Measurements from ENCODE around the gene PPP1R1B.

The PPP1R1B gene

GRCh38 chr17:39600997-39601597 is 25.7 kb upstream of the PPP1R1B start:
- FAIRE-seq, result no peak

GRCh38 chr17:39601758-39602532 is 24.8 kb upstream of the PPP1R1B start:
- FAIRE-seq, result no peak

- no peak for FAIRE-seq
Observed at GRCh38 chr17:39602533-39603303, 24.0 kb upstream of the PPP1R1B start.

GRCh38 chr17:39603304-39604016 is 23.3 kb upstream of the PPP1R1B start:
- FAIRE-seq, result no peak

GRCh38 chr17:39604911-39605491 is 21.8 kb upstream of the PPP1R1B start:
- FAIRE-seq, result no peak

GRCh38 chr17:39605492-39606433 is 21.0 kb upstream of the PPP1R1B start:
- no peak for FAIRE-seq

GRCh38 chr17:39606434-39607056 is 20.2 kb upstream of the PPP1R1B start:
- no peak for FAIRE-seq

- FAIRE-seq, result no peak
Observed at GRCh38 chr17:39607057-39607850, 19.5 kb upstream of the PPP1R1B start.

GRCh38 chr17:39607851-39608130 is 19.0 kb upstream of the PPP1R1B start, which contains the start of gene NEUROD2:
NEUROD2 (minus strand) TSS chr17:39607920; CDS start chr17:39606599, 1,321 bp downstream.
- no peak for FAIRE-seq

GRCh38 chr17:39608142-39608981 is 18.4 kb upstream of the PPP1R1B start:
- no peak for FAIRE-seq

GRCh38 chr17:39609416-39610025 is 17.2 kb upstream of the PPP1R1B start:
- FAIRE-seq, result no peak

- no peak for FAIRE-seq
Observed at GRCh38 chr17:39611401-39612112, 15.2 kb upstream of the PPP1R1B start.

GRCh38 chr17:39612291-39612894 is 14.4 kb upstream of the PPP1R1B start:
- FAIRE-seq, result no peak

GRCh38 chr17:39612935-39613464 is 13.8 kb upstream of the PPP1R1B start:
- FAIRE-seq, result no peak

- no peak for FAIRE-seq
Observed at GRCh38 chr17:39614545-39615157, 12.1 kb upstream of the PPP1R1B start.

GRCh38 chr17:39615434-39615833 is 11.3 kb upstream of the PPP1R1B start:
- no peak for FAIRE-seq

GRCh38 chr17:39617100-39617445 is 9.7 kb upstream of the PPP1R1B start:
- no peak for FAIRE-seq
